Spinal cord (tissue), 10 donors: Measurements from ENCODE around the gene RUVBL1. TPM values are rescaled to one million over a fixed set of nuclear protein-coding genes. Genes with fewer than 3 reads are reported as not detected.

Experiments
- DNase-seq, 6 donors: peaks; one replicate each; pipeline versions ENCODE4 v3.0.0 to v3.0.0-alpha.2; 2013 to 2015; ENCODE audit warnings: low spot score in 6 of 6, low read depth in 4 of 6
- H3K27ac ChIP-seq: one replicate; pipeline ENCODE4 v1.5.1; 2013; ENCODE audit warnings: low read depth, low read length, control low read depth
- H3K27me3 ChIP-seq: one replicate; pipeline ENCODE4 v1.6.1; 2013; ENCODE audit warnings: low read length; ENCODE audit not compliant: control insufficient read depth, insufficient read depth
- H3K36me3 ChIP-seq: one replicate; pipeline ENCODE4 v1.6.1; 2013; ENCODE audit warnings: low read length; ENCODE audit not compliant: control insufficient read depth, insufficient read depth
- H3K4me1 ChIP-seq: one replicate; pipeline ENCODE4 v1.6.1; 2013; ENCODE audit warnings: low read length; ENCODE audit not compliant: control insufficient read depth, insufficient read depth
- H3K4me3 ChIP-seq: one replicate; pipeline ENCODE4 v1.5.1; 2013; ENCODE audit warnings: low read depth, low read length, control low read depth
- H3K9me3 ChIP-seq: one replicate; pipeline ENCODE4 v1.6.1; 2013; ENCODE audit warnings: low read length; ENCODE audit not compliant: control insufficient read depth, insufficient read depth
- WGBS: methylation state at CpG from one replicate; pipeline ENCODE4 v1.1.5; 2013; ENCODE audit warnings: missing lambda C conversion rate; ENCODE audit not compliant: insufficient coverage; 5-methylcytosine and 5-hydroxymethylcytosine counted together
- polyA plus RNA-seq, 2 donors: library from polyadenylated mRNA; unstranded; fragments of 120-200 nt; gene quantifications; one replicate each; pipeline ENCODE4 v1.2.1, GENCODE V29; 2013; ENCODE audit not compliant: insufficient read length in 2 of 2
- total RNA-seq, 2 donors: library from RNA; depleted of rRNA in 1 of 2; stranded (reverse); fragments of 120-200 nt in 1 of 2; fragments of >200 nt in 1 of 2; gene quantifications; one replicate each; pipeline versions ENCODE4 v1.2.3 to v1.2.4, GENCODE V29; 2013 to 2014
- donor health status: healthy.

The RUVBL1 gene
- total and polyA plus RNA-seq, 4 donors: 37.0 to 58.6 (median 47.8) TPM

- Histone ChIP-seq H3K4me1 (peaks cover 31% of the 10 kb centered on the region), H3K4me3 (no peak overlapping the region), H3K27me3 (peaks cover 5% of the 10 kb centered on the region), H3K36me3 (peaks cover 61% of the 10 kb centered on the region), H3K27ac (no peak overlapping the region), H3K9me3 (no peaks in the 10 kb centered on the region)
- no peak for DNase-seq
- WGBS: 95% methylated on average over 10 of the region's 13 CpGs
Observed at GRCh38 chr3:128072454-128073184, 51.0 kb downstream of the RUVBL1 start.

GRCh38 chr3:128071771-128072453, 51.7 kb downstream of the RUVBL1 start:
- WGBS: 79% methylated on average over 11 of the region's 11 CpGs
- Histone ChIP-seq H3K4me1 (peaks cover 25% of the 10 kb centered on the region), H3K9me3 (no peaks in the 10 kb centered on the region), H3K27me3 (peaks cover 5% of the 10 kb centered on the region), H3K4me3 (no peak overlapping the region), H3K36me3 (peaks cover 63% of the 10 kb centered on the region), H3K27ac (no peak overlapping the region)
- no peak for DNase-seq

- H3K4me3 ChIP-seq: no peak overlapping the region
- H3K36me3 ChIP-seq: peaks cover 71% of the 10 kb centered on the region
- 94% methylated on average over 9 of the region's 13 CpGs for WGBS
- H3K4me1 ChIP-seq: peaks cover 17% of the 10 kb centered on the region
- H3K27ac ChIP-seq: no peak overlapping the region
- no peaks in the 10 kb centered on the region for H3K9me3 ChIP-seq
- no peaks in the 10 kb centered on the region for H3K27me3 ChIP-seq
- no peak for DNase-seq
Observed at GRCh38 chr3:128070898-128071591, 52.6 kb downstream of the RUVBL1 start.

GRCh38 chr3:128069271-128069670, 54.3 kb downstream of the RUVBL1 start:
- 92% methylated on average over 14 of the region's 15 CpGs for WGBS
- H3K27me3 ChIP-seq: no peaks in the 10 kb centered on the region
- no peak overlapping the region for H3K4me3 ChIP-seq
- H3K4me1 ChIP-seq: peaks cover 4% of the 10 kb centered on the region
- DNase-seq: no peak
- peaks cover 85% of the 10 kb centered on the region for H3K36me3 ChIP-seq
- no peak overlapping the region for H3K27ac ChIP-seq
- no peaks in the 10 kb centered on the region for H3K9me3 ChIP-seq

DNA sequence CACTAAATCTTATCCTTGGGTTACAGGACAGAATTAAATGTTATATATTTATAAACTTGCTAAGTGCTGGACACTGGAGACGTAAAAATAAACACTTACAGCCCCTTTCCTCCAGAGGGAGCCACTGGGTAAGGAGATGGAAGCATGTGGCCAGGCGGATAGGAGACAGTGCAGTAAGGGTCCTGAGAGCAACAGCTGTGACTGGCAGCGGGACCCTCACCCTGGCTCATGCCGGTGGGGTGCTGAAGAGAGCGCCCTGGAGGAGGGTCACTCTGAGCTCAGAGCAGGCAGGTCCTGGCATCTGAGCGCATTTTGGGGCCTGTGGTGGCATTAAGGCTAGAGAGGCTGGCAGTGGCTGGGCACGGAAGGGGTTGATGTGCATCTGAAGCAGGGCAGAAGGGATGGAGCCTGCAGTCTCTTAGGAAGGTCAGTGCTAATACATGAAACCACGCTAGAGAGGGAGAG, 55.4 kb downstream of the RUVBL1 start:
- 83% methylated on average over 7 of the region's 8 CpGs for WGBS
- no peaks in the 10 kb centered on the region for H3K27me3 ChIP-seq
- H3K4me1 ChIP-seq: peaks cover 3% of the 10 kb centered on the region

DNA sequence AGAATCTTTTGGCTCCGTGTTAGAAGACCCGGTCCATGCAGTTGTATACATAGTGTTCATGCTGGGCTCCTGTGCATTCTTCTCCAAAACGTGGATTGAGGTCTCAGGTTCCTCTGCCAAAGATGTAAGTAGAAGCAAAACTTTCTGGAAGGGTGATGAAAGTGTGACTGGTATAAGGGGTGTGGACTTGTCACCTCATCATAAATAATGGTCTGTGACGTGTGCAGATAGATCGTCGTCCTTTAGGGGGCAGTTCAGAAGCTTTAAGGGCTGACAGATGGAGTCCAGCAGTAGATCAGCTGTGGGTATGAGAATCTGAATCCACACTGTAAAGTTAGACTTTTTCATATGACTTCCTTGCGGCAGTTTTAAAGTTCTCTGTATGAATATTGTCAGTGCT, 56.1 kb downstream of the RUVBL1 start:
- Histone ChIP-seq H3K27me3 (no peaks in the 10 kb centered on the region), H3K36me3 (peaks cover 91% of the 10 kb centered on the region), H3K4me3 (no peak overlapping the region), H3K9me3 (no peaks in the 10 kb centered on the region), H3K4me1 (no peaks in the 10 kb centered on the region), H3K27ac (no peak overlapping the region)
- no peak for DNase-seq
- WGBS: 100% methylated on average over 3 of the region's 7 CpGs

More for the DNA sequence above, 55.4 kb downstream of the RUVBL1 start:
- Histone ChIP-seq H3K9me3 (no peaks in the 10 kb centered on the region), H3K27ac (no peak overlapping the region), H3K4me3 (no peak overlapping the region), H3K36me3 (peaks cover 91% of the 10 kb centered on the region)
- DNase-seq: peak in 2 of 6 donors; percentile 31 to 62

- Histone ChIP-seq H3K27ac (no peak overlapping the region), H3K4me1 (no peaks in the 10 kb centered on the region), H3K27me3 (no peaks in the 10 kb centered on the region), H3K4me3 (no peak overlapping the region), H3K36me3 (peaks cover 91% of the 10 kb centered on the region), H3K9me3 (no peaks in the 10 kb centered on the region)
- no peak for DNase-seq
- 95% methylated on average over 6 of the region's 9 CpGs for WGBS
Observed at GRCh38 chr3:128066676-128067075, 56.9 kb downstream of the RUVBL1 start.

- Histone ChIP-seq H3K27ac (no peak overlapping the region), H3K4me3 (no peak overlapping the region), H3K27me3 (no peaks in the 10 kb centered on the region), H3K9me3 (no peaks in the 10 kb centered on the region), H3K36me3 (peaks cover 91% of the 10 kb centered on the region), H3K4me1 (no peaks in the 10 kb centered on the region)
- WGBS: 88% methylated on average over 3 of the region's 4 CpGs
- DNase-seq: no peak
Observed at GRCh38 chr3:128066114-128066513, 57.5 kb downstream of the RUVBL1 start.

- Histone ChIP-seq H3K9me3 (no peaks in the 10 kb centered on the region), H3K36me3 (peaks cover 90% of the 10 kb centered on the region), H3K27me3 (no peaks in the 10 kb centered on the region), H3K4me3 (no peak overlapping the region), H3K4me1 (no peaks in the 10 kb centered on the region), H3K27ac (no peak overlapping the region)
- WGBS: 98% methylated on average over 5 of the region's 6 CpGs
- DNase-seq: no peak
Observed at GRCh38 chr3:128064962-128065361, 58.6 kb downstream of the RUVBL1 start.
